Stimulated activated CD4-positive, alpha-beta T cell treated with anti-CD3 and anti-CD28 coated beads, Interleukin-2, amount 100 ng/mL, for 48 hours (primary cell): Measurements from ENCODE around the gene KLHL12.

Source experiments
- DNase-seq, 2 donors: peaks; one replicate each; pipeline ENCODE4 v3.0.0-alpha.2; 2020

The KLHL12 gene

DNA sequence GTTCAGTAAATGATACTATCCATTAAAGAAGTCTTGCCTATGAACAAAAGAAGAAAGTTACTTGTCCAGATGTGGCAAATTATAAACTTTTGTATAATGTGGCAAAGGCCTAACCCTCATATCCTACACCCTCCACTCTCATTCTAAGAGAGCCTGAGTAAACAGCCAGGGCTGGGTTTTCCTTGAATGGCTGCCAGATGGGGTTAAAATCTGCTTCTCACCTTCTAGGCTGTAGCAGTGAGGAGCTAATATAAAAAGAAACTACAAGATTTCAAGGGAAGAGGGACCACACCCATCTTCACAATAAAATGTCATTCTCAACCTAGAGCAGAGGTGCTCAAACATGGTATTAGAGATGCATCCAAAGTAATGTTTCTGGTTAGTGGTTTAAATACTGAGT, 47.0 kb downstream of the KLHL12 start:
- no peak for DNase-seq

DNA sequence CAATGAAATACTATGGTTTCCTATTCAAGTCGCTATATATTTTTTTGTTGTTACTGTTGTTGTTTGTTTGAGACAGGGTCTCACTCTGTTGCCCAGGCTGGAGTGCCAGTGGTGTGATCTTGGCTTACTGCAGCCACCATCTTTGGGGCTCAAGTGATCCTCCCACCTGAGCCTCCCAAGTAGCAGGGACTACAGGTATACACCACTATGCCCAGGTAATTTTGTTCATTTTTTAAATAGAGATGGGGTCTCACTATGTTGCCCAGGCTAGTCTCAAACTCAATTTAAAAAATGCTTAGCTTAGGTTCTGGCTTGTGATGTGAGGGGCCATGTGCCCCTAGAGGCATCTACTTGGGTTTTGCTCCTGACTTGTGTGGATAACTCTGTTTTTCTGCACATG, 47.9 kb downstream of the KLHL12 start:
- DNase-seq, result no peak

DNA sequence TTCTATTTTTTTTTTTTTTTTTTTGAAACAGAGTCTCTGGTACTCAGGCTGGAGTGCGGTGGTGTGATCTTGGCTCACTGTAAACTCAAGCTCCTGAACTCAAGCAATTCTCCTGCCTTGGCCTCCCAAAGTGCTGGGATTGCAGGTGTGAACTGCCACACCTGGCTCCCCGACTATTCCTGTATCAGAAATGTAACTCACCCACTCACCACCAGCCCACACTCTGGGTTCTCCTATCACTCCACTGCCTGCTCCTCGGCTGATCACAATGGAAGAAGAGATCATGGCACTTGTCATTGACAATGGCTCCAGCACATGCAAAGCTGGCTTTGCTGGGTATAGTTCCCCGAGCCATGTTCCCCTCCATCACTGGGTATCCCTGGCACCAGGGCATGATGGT, 54.0 kb downstream of the KLHL12 start:
- no peak for DNase-seq

DNA sequence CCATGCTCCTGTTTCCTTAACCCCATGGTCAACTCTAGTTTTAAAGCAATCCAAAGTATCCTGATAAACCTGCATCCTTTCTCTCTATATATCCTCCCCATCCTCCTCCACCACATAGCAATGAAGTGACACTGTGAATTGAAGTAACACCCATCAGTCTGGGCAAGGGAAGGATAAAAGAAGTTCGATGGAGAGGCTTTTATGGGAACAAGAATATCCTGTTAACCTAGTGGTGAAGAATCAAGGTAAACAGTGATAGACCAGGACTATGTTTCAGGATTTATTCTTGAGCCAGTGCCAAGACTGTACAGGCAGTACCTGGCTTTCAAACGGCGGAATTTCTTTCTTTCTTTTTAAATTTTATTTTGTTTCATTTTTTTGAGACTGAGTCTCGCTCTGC, 55.7 kb downstream of the KLHL12 start:
- no peak for DNase-seq

DNA sequence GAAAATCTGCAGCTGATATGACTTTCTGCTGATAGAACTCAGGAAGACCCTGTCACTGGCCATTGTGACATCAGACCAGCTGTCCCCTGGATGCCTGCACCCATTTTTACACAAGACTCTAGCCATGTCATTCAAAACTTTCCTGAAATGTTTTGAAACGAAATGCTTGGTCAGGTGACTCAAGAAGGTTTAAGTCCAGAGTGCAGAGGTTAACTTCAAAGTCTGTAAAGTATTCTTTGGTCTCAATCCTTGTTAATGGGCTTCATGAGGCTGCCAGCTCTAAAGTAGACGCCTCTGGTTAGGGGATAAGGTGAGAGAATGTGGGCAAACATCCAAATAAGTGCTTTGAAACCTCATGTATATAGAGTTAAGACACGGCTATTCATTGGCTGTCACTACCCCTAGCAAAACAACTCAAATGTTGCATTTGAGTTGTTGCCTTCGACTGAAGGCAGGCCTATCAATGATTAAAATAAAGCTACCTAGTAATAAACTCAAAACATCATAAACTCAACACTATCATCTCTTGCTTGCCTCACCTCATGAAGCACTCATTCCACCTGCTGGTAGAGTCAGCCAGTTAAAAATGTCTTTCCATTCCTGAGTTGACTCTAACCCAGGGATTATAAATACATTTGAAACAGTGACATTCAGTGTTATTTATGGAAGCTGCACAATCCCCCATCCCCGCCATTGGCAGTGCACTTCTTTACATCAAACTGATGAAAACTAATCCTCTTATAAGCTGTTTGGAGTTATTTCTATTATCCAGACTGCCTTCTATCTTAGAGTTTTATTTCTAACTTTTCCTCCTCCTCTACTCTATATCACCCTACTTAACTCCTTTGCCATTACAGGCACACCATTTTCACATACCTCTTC, 64.1 kb downstream of the KLHL12 start:
- DNase-seq, result no peak

DNA sequence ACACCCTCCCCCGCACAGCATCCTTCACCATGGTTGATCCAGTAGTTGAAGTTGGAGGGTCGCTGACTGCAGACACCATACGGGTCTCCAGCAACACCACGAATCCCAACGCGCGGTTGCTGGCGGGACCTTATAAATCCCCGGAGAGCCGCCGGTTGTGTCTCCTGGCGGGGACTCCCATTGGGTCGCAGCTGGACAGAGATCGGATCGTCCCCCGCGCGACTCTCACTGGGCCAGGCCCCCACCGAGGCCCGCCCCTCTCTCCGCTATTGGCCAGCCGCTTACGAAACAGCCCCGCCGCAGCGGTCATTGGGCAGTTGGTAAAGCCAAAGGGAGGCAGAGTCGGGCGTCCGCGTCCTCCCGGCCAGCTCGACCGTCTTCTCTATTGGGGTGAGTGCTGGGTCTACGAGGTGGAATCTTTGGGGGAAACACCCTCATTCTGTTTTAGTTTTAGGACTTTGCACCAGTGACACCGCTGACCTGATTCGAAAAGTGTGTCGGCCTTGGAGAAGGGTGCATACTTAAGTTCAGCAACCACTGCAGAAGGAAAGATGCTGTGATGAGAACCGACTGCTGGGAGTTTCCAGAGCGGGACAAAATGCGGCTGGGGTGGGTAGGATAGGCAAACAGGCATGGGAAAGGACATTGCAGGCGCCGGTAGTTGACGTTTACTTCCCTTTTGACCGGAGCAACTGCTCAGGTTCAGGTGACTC, 65.5 kb downstream of the KLHL12 start:
- peak; percentile 23 to 40 for DNase-seq

DNA sequence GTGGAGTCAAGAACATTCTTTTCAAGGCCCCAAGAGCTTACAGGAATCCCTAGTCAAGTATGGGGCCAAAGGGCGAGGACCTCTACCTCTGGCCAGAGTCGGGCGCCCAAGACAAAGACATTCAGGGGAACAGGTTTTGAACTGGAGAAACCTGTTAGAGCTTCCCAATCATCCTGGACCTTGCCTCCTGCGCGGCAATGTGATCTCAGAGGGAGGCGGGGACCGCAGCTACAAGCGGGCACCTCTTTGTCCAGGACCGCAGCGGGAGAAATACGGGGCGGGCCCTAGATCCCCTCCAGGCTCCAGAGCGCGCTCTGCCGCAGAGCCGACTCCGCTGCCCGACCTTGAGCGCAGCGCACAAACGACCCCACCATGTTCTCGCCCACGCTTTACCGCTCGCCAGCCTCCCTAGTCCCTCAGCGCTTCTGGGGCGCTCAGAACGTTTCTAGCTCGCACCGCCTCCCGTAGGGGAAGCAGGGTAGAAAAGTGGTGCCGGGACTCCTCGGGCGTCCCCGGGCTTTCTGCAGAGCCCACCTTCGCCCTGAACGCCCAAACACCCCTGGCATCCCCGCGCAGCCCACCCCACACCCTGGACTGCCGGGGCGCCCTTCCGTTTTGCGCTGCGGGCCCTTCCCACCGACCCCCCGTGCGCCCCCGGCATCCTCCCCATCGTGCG, 66.2 kb downstream of the KLHL12 start:
- peak; percentile 8 to 25 for DNase-seq

DNA sequence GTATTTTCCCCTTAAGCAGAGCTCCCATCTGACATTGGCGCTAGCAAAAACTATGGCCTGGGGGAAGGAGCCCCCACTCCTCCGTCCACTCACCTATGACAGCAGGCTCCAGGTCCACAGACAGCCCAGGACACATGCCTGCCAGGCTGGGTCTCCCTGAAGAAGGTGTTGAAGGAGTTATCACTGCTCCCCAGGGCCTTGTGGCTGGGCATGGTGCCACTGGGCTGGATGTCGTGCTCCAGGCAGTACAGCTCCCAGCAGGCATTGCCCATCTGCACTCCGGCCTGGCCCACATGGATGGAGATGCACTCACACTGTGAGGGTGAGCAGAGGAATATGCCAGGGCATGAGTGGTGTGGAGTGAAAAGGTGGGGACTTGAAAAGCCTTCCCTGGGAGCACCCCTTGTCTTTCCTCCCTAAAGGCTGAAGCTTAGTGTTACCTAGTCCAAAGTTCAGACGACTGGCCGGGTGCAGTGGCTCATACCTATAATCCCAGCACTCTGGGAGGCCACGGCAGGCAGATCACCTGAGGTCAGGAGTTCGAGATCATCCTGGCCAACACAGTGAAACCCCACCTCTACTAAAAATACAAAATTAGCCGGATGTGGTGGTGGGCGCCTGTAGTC, 68.1 kb downstream of the KLHL12 start:
- DNase-seq, result no peak

DNA sequence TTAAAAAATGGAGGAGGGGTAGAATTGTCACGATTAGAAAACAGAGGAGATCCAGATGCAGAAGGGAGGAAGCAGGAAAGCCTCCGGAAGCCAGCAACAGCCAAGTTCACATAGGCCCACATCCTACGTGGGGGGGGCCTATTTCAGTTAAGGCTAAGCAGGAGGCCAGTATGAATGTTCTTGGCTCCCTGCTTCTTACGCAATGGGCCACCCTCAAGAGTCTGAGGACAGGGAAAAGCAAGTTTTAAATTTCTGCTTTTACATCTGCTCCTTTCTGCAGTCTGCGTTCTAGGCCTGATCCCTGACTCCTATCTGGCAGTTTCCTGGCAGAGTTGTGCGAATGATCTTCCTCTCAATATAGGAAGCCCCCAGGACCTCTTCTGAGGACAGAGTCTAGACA, 68.7 kb downstream of the KLHL12 start:
- DNase-seq, result no peak

DNA sequence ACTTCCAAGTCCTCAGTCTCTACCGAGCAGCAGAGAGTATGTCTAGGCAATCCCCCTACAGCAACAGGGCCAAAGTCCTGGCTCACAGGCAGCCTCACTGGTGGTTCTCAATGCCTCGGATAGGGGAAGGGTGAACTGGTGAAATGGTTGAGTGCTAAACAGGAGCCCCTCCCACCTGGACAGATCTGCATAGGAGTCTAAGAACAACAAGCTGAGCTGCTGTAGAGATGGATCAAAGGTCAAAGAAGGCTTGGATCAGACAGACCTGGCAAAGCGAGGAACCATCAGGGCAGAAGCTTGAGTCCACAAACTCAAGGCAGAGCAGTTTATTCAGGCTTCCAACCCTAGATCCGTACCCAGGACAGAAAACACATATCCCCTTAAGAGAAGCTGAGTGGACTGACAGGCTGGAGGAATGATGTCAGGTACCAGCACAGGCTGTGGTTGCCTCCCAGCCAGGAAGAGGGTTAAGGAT, 69.9 kb downstream of the KLHL12 start:
- DNase-seq, result no peak

DNA sequence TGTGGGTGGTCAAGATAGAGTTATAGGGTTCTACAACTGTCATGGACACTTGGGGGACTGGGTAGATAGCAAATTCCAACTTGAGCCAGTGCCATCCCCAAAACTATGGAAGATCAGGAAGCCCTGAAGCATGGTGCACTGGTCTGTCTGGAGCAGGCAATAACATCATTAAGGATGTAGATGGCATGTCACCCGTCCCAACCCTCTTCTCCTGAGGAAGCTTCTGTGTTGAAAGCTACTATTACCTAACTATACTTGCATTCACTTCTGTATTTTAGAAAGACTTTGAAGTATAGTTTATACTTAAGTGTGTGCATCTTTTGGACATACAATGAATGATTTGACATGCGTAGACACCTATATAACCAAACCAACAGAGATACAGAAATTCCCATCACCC, 71.0 kb downstream of the KLHL12 start:
- DNase-seq, result no peak

DNA sequence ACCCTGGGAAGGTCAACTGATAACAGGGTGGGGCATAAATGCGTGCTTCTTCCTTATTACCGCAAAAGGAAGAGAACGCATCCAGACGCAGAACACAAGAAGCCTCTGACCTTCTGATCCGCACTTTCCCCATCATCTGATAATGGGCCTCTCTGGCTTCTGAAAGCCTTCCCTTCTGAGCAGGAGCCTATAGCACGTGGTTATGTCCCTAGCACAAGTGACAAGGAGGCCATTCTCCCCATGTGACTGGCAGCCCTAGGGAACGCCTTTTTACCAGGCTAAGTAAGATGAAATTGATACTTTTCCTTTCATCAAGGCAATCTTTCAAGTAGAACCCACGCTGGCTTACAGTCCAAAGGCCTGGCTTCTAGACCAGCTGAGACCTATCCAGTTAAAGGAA, 72.2 kb downstream of the KLHL12 start:
- no peak for DNase-seq

DNA sequence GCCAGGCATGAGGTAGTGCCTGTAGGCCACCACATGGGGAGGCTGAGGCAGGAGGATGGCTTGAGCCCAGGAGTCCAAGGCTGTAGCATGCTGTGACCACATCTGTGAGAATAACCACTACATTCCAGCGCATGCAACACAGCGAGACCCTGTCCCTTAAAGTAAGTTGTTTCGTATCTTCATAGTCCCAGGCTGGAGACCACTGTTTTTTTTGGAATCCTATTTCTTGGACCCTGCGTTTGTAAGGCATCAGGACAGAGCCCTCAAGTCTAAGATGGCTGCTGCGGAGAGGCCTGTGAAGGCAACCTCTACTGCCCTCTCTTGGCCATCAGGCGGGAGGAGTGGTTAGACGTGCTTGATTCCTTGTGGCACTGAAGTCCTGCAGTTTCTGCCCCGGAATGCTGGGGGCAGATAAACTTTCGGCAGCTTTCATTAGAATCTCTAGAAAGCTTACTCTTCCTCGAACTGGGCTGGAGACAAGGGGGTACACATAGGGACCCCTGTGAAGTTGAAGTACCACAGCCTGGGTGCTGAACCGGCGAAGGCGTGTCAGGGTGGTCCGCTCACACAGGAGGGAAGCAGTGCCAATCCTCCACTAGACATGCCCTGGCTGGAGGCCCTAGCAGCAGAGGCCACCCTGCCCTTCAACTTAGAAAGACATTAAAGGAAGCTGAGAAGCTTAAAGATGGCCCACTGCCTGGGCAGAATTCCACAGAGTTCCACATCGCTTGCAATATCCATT, 74.7 kb downstream of the KLHL12 start:
- DNase-seq, result peak; percentile 21 to 36

DNA sequence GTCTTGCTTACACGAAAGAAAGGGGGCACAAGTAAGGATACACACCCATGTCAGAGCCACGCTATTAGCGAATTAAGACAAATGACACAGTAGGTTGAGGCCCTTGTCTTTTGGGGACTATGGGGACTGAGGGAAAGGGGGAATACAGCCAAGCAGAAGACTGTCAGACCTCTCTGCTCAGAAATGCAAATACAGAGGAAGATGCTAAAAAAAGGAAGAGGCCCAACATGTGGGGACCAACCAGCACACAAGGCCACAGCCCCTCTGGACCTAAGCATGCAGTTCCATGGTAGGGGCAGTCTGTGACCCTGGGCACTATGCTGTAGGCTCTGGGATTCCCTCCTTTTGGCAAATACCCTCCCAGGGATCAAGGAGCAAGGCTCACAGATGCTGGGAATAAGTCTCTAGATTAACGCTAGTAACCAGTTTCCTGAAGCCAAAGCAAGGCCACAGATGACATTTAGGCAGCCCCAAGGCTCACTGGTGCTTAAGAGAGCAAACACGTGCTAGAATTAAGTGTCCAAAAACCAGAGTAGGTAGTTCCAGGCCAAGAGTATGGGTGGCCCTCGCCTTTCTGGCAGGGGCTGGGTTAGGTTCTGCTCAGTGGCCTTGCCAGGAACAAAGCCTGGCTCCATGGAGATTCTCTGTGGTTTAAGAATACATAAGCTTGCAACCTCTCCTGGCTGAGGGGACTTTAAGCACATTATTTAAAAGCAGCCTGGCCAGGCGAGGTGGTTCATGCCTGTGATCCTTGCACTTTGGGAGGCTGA, 76.3 kb downstream of the KLHL12 start:
- no peak for DNase-seq

DNA sequence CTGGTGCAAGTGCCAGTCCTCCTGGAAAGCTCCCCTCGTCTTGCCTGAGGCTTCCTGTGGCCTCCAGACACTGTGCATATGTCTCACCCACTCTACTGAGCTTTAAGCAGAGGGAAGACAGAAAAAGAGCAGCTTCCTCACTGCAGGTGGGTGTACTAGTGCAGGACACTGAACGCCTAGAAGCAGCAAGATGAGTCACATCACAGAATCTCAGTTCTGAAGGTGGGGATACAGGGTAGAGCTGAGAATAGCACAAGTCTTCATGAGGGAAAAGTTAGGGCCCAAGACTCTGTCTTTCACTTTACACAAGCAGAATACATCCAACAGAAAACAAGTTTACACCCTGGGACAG, 78.9 kb downstream of the KLHL12 start:
- DNase-seq, result no peak

DNA sequence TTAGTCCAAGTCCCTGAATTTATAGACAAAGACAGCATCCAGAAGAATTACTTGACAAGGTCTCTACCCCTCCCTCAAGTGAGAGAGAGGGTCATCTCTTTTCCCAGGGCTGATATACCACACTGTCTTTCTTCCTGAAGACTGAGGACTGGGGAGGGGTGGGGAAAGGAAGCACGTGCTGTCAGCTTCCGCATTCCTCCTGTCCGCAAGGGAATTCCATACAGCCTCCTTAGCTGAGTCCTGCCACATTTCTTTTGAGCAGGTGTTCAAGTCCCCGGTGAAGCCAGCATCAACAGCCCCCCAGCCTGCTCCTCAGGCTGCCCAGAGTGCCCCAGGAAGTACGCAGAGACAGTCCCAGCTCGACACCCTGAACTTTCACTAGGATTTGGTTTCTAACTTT, 82.1 kb downstream of the KLHL12 start:
- no peak for DNase-seq

DNA sequence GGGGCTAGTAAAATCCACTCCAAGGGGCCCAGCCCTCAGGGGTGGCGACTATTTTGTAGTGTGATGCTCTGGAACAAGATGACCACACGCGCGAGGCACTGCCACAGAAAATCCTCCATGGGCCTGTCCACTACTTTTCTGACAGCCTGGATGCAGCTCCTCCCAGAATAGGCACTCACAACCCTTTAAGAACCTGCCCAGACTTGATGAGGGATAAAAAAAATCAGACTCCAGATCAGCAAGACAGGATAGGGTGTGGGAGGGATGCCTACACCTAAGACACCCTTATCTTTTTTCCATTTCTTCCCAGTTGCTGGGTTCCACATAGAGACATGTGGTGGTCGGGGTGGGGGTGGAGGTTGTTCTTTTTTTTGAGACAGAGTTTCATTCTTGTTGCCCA, 82.8 kb downstream of the KLHL12 start:
- no peak for DNase-seq

DNA sequence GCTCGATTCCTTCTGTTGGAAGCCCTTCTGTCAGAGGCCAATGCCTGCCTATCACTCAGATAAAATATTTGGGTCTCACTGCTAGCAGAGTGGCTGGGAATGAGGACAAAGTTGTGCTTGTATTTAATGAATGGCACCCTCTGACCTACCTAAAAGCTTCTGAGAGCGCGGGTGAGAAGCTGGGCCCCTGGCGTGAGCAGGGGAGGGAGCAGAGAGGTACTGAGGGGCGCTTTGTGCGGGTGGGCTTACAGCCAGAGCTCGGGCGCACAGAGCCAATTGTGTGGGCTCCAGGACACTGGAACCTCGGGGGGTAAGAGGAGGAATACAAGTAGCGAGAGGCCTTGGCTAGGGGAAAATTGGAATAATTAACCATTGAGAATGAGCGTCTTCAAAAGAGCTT, 84.0 kb downstream of the KLHL12 start:
- DNase-seq, result no peak
